A549 (cell line): ENCODE measurements around the gene CRYBB3. TPM values are rescaled to one million over a fixed set of nuclear protein-coding genes. Genes with fewer than 3 reads are reported as not detected.

ENCODE experiments used
- ATAC-seq, 2 experiments: fragments of 200-7000 bp in 1 of 2; fragments of >200 bp in 1 of 2; cut with Nextera tagmentation in 1 of 2; cut with Tn5 transposase in 1 of 2; 3 replicates each; pipeline versions ENCODE4 v1.8.0 to v1.9.1; 2018 to 2020; ENCODE audit warnings: mild to moderate bottlenecking in 1 of 2, moderate library complexity in 1 of 2
- CTCF ChIA-PET: fragments of 300-600 bp; sonication (Branson Sonifier 250); formaldehyde crosslinking; extraction: SDS; loops from one replicate; lab custom pipeline; 2021; ENCODE audit warnings: antibody characterized with exemption, inconsistent platforms; lab: Yijun Ruan, JAX
- POLR2A ChIA-PET: fragments of 350-600 bp; formaldehyde crosslinking; extraction: SDS; loops from one replicate; lab custom pipeline; 2021; ENCODE audit warnings: antibody characterized with exemption, inconsistent platforms; lab: Yijun Ruan, JAX
- DNase-seq, 2 experiments: peaks; one replicate each; pipeline versions ENCODE4 v3.0.0 to v3.0.0-alpha.2; 2011 to 2016; ENCODE audit warnings: low read depth in 1 of 2, low spot score in 1 of 2
- FAIRE-seq: peaks from 2 replicates; lab custom pipeline; 2011; peaks lifted over from hg19 to GRCh38; lab: Jason Lieb, UNC
- H3K27ac ChIP-seq, 2 experiments: fragments of >200 bp; sonication (Bioruptor Twin); formaldehyde crosslinking; 3 replicates each; pipeline ENCODE4 v1.5.1; 2016 to 2017
- H3K4me1 ChIP-seq: fragments of >200 bp; sonication (Bioruptor Twin); formaldehyde crosslinking; 3 replicates; pipeline ENCODE4 v1.6.1; 2016
- H3K4me2 ChIP-seq: fragments of >200 bp; sonication (Bioruptor Twin); formaldehyde crosslinking; 3 replicates; pipeline ENCODE4 v1.6.1; 2016
- H3K4me3 ChIP-seq: fragments of >200 bp; sonication (Bioruptor Twin); formaldehyde crosslinking; 3 replicates; pipeline ENCODE4 v1.5.1; 2016
- H3K9me3 ChIP-seq: fragments of >200 bp; sonication (Bioruptor Twin); formaldehyde crosslinking; 3 replicates; pipeline ENCODE4 v1.6.1; 2016
- ATOH8 ChIP-seq: fragments of 250-450 bp; sonication (Bioruptor Pico); IDR thresholded peaks from 2 replicates; pipeline ENCODE4 v1.5.0; 2020; ENCODE audit warnings: low read depth, mild to moderate bottlenecking, moderate library complexity
- CBX2 ChIP-seq: fragments of 200-600 bp; sonication (generic); IDR thresholded peaks from 2 replicates; pipeline ENCODE4 v1.6.1; 2016; ENCODE audit warnings: low read depth, mild to moderate bottlenecking, borderline replicate concordance
- CHD2 ChIP-seq: fragments of 150-350 bp; IDR thresholded peaks from 2 replicates; pipeline ENCODE4 v1.6.1; 2014; ENCODE audit warnings: low read length; ENCODE audit not compliant: partially characterized antibody
- CHD4 ChIP-seq: fragments of 200-600 bp; sonication (generic); IDR thresholded peaks from 2 replicates; pipeline ENCODE4 v1.6.1; 2016; ENCODE audit warnings: antibody characterized with exemption, mild to moderate bottlenecking, borderline replicate concordance
- EHMT2 ChIP-seq: fragments of 200-600 bp; sonication (generic); IDR thresholded peaks from 2 replicates; pipeline ENCODE4 v1.6.1; 2016; ENCODE audit warnings: antibody characterized with exemption, low read depth, mild to moderate bottlenecking, moderate library complexity
- ELK1 ChIP-seq: fragments of 150-350 bp; IDR thresholded peaks from 2 replicates; pipeline ENCODE4 v1.6.1; 2014; ENCODE audit warnings: low read depth, mild to moderate bottlenecking, low read length
- FOSB ChIP-seq: fragments of 250-450 bp; sonication (Bioruptor Pico); IDR thresholded peaks from 2 replicates; pipeline ENCODE4 v1.5.0; 2020; ENCODE audit warnings: mild to moderate bottlenecking, moderate library complexity
- HES2 ChIP-seq: fragments of >200 bp; sonication (Bioruptor Twin); formaldehyde crosslinking; IDR thresholded peaks from 2 replicates; pipeline ENCODE4 v1.6.1; 2016
- KDM5A ChIP-seq: fragments of 200-600 bp; sonication (generic); IDR thresholded peaks from 2 replicates; pipeline ENCODE4 v1.6.1; 2016; ENCODE audit warnings: antibody characterized with exemption, mild to moderate bottlenecking
- MAX ChIP-seq: IDR thresholded peaks from 2 replicates; pipeline ENCODE4 v1.6.1; 2012
- MAZ ChIP-seq: fragments of 150-350 bp; IDR thresholded peaks from 2 replicates; pipeline ENCODE4 v1.6.1; 2014; ENCODE audit warnings: antibody characterized with exemption, low read depth, low read length, borderline replicate concordance
- PBX3 ChIP-seq: IDR thresholded peaks from 2 replicates; pipeline ENCODE4 v1.6.1; 2012
- PHF8 ChIP-seq: fragments of 200-600 bp; sonication (generic); IDR thresholded peaks from 2 replicates; pipeline ENCODE4 v1.6.1; 2016; ENCODE audit warnings: low read depth, mild to moderate bottlenecking, antibody characterized with exemption, moderate library complexity, borderline replicate concordance
- POLR2A ChIP-seq: IDR thresholded peaks from 2 replicates; pipeline ENCODE4 v1.6.1; 2012; ENCODE audit warnings: mild to moderate bottlenecking, low read length
- RAD21 ChIP-seq, 2 experiments: fragments of >200 bp in 1 of 2; sonication (Bioruptor Twin) in 1 of 2; formaldehyde crosslinking in 1 of 2; IDR thresholded peaks in 1 of 2; conservative IDR thresholded peaks in 1 of 2; 2 replicates in 1 of 2; 3 replicates in 1 of 2; pipeline ENCODE4 v1.6.1; 2012 to 2018; ENCODE audit warnings: inconsistent platforms in 1 of 2
- REST ChIP-seq: fragments of 200-600 bp; sonication (generic); IDR thresholded peaks from 2 replicates; pipeline ENCODE4 v1.6.1; 2016; ENCODE audit warnings: antibody characterized with exemption, mild to moderate bottlenecking, moderate library complexity
- RFX5 ChIP-seq: fragments of 450-650 bp; IDR thresholded peaks from 2 replicates; pipeline ENCODE4 v1.7.1; 2014; ENCODE audit warnings: antibody characterized with exemption, mild to moderate bottlenecking, moderate library complexity
- ZFP36 ChIP-seq: fragments of 450-650 bp; IDR thresholded peaks from 2 replicates; pipeline ENCODE4 v1.6.1; 2014; ENCODE audit warnings: borderline replicate concordance; ENCODE audit not compliant: partially characterized antibody
- ZSCAN20 ChIP-seq: fragments of 250-450 bp; sonication (Bioruptor Pico); IDR thresholded peaks from 2 replicates; pipeline ENCODE4 v1.8.0; 2022; ENCODE audit warnings: mild to moderate bottlenecking, moderate library complexity
- WGBS: methylation state at CpG from one replicate; pipeline ENCODE4 v1.1.6; 2017; ENCODE audit errors: missing lambda C conversion rate; 5-methylcytosine and 5-hydroxymethylcytosine counted together
- polyA plus RNA-seq, 4 experiments: library from polyadenylated mRNA; depleted of rRNA in 3 of 4; stranded (reverse); fragments of >200 nt; fragmentation: RNase III in 1 of 4; extraction: RNeasy Plus Mini Kit Qiagen cat#74134 plus additional on column Dnase treatment in 1 of 4; gene quantifications; 2 replicates in 3 of 4; 3 replicates in 1 of 4; pipeline ENCODE4 v1.2.3, GENCODE V29; 2011 to 2017

Gene CRYBB3
- polyA plus RNA-seq, 2 of the 4 experiments (the other 2 are of a cell fraction): not detected

GRCh38 chr22:25174156-25174887 is 25.3 kb upstream of the CRYBB3 start:
- H3K4me2 ChIP-seq: no peak overlapping the region
- ChIA-PET POLR2A (no interaction called here), CTCF (interaction anchor here (0.8 to 1.6 kb wide), 3 partner anchors 10 to 126 kb away, joined by 3 to 4 read pairs (median 3); no protein-coding TSS in a partner anchor)
- ATAC-seq: no peak
- WGBS: 91% methylated on average over 10 of the region's 13 CpGs
- no peak for TF ChIP-seq CHD4
- peak; percentile 22 for TF ChIP-seq ZFP36
- no peak for FAIRE-seq
- no peak overlapping the region for H3K4me3 ChIP-seq
- peaks cover 3% of the 10 kb centered on the region for H3K4me1 ChIP-seq
- no peak overlapping the region for H3K27ac ChIP-seq
- no peak for DNase-seq
- H3K9me3 ChIP-seq: no peaks in the 10 kb centered on the region; the same call in 2 of the 3 replicates

- ChIA-PET POLR2A (no interaction called here), CTCF (interaction anchor here (1.6 kb wide), 1 partner anchor 10 kb away, joined by 3 read pairs; no protein-coding TSS in a partner anchor)
- ATAC-seq (no peak), FAIRE-seq (no peak), DNase-seq (no peak)
- no peak overlapping the region for H3K4me2 ChIP-seq
- H3K4me1 ChIP-seq: no peaks in the 10 kb centered on the region
- TF ChIP-seq MAZ: no peak
- TF ChIP-seq RFX5: no peak
- no peak for TF ChIP-seq FOSB (CRISPR knock-in tag)
- no peak for TF ChIP-seq HES2
- no peak for TF ChIP-seq REST
- TF ChIP-seq PBX3: no peak
- no peak for TF ChIP-seq KDM5A
- no peak for TF ChIP-seq CHD2
- no peak for TF ChIP-seq CBX2
- no peak for TF ChIP-seq POLR2A
- TF ChIP-seq PHF8: no peak
- no peak for TF ChIP-seq ZFP36
- H3K4me3 ChIP-seq: no peak overlapping the region
- H3K9me3 ChIP-seq: no peaks in the 10 kb centered on the region; the same call in 2 of the 3 replicates
- no peak overlapping the region for H3K27ac ChIP-seq
- 100% methylated on average over 3 of the region's 6 CpGs for WGBS
Measured at GRCh38 chr22:25174888-25175411, 24.7 kb upstream of the CRYBB3 start.

- Histone ChIP-seq H3K4me3 (no peak overlapping the region), H3K4me2 (no peak overlapping the region), H3K4me1 (no peaks in the 10 kb centered on the region), H3K9me3 (no peaks in the 10 kb centered on the region; the same call in 2 of the 3 replicates), H3K27ac (no peak overlapping the region)
- 96% methylated on average over 6 of the region's 6 CpGs for WGBS
- CTCF ChIA-PET: interaction anchor here (0.9 to 1.6 kb wide), 3 partner anchors 13 to 66 kb away, joined by 3 to 6 read pairs (median 4); no protein-coding TSS in a partner anchor
- ATAC-seq (no peak), FAIRE-seq (no peak), DNase-seq (no peak)
- POLR2A ChIA-PET: no interaction called here
- TF ChIP-seq ELK1: no peak
- TF ChIP-seq POLR2A: no peak
- no peak for TF ChIP-seq EHMT2
- no peak for TF ChIP-seq ATOH8
- TF ChIP-seq MAX: no peak
- no peak for TF ChIP-seq REST
- TF ChIP-seq CHD2: no peak
- TF ChIP-seq ZSCAN20 (CRISPR knock-in tag): no peak
- TF ChIP-seq RAD21 (conservative IDR thresholded peaks at IDR 0.05 in 1 of 2, IDR thresholded peaks at IDR 0.05 in 1 of 2): no peak
Measured at GRCh38 chr22:25176175-25176574, 23.5 kb upstream of the CRYBB3 start.
